Activated T-helper 2 cell treated with anti-CD3 and anti-CD28 coated beads, Interferon-gamma antibody, Interleukin-2, Interleukin-4, amounts not matched to agents 10 μg/mL and 5 μg/mL and 100 μg/mL, durations not matched to agents 14 hours and 24 hours and 36 hours (primary cell): ENCODE results near the gene PTPRG. TPM values are rescaled to one million over a fixed set of nuclear protein-coding genes. Genes with fewer than 3 reads are reported as not detected.
"Not testable (repeated sequence)": the region's sequence is repeated elsewhere in the genome, so short reads cannot be mapped to it uniquely, and the experiment has no call there.

ENCODE experiments used
- DNase-seq: peaks from one replicate; pipeline ENCODE4 v3.0.0; 2021; ENCODE audit warnings: low spot score
- H3K27ac Mint-ChIP-seq: one replicate; pipeline ENCODE4 v1.8.0; 2021; ENCODE audit warnings: mixed read lengths
- H3K27me3 Mint-ChIP-seq: one replicate; pipeline ENCODE4 v1.8.0; 2021; ENCODE audit warnings: low read depth, mixed read lengths
- H3K36me3 Mint-ChIP-seq: one replicate; pipeline ENCODE4 v1.8.0; 2021; ENCODE audit warnings: low read depth, mixed read lengths
- H3K4me1 Mint-ChIP-seq: one replicate; pipeline ENCODE4 v1.8.0; 2021; ENCODE audit warnings: low read depth, mixed read lengths
- H3K4me3 Mint-ChIP-seq: one replicate; pipeline ENCODE4 v1.8.0; 2021; ENCODE audit warnings: low read depth, mild to moderate bottlenecking, moderate library complexity, mixed read lengths
- H3K9me3 Mint-ChIP-seq: one replicate; pipeline ENCODE4 v1.8.0; 2021; ENCODE audit warnings: mixed read lengths
- intact Hi-C: fragments of 100-400 bp; cut with micrococcal nuclease; formaldehyde crosslinking; loops from one replicate; pipeline ENCODE4 v1.15.1; 2023
- total RNA-seq: library from RNA; stranded (reverse); gene quantifications from 2 replicates; pipeline ENCODE4 v1.2.3, GENCODE V29; 2022

PTPRG gene
- total RNA-seq, 1 donor from 2014 or later = 5.1 TPM

GRCh38 chr3:61697301-61697700, 135.9 kb downstream of the PTPRG start:
- no peaks in the 10 kb centered on the region for H3K4me1 Mint-ChIP-seq
- H3K27me3 Mint-ChIP-seq = no peaks in the 10 kb centered on the region
- no peaks in the 10 kb centered on the region for H3K36me3 Mint-ChIP-seq

DNA sequence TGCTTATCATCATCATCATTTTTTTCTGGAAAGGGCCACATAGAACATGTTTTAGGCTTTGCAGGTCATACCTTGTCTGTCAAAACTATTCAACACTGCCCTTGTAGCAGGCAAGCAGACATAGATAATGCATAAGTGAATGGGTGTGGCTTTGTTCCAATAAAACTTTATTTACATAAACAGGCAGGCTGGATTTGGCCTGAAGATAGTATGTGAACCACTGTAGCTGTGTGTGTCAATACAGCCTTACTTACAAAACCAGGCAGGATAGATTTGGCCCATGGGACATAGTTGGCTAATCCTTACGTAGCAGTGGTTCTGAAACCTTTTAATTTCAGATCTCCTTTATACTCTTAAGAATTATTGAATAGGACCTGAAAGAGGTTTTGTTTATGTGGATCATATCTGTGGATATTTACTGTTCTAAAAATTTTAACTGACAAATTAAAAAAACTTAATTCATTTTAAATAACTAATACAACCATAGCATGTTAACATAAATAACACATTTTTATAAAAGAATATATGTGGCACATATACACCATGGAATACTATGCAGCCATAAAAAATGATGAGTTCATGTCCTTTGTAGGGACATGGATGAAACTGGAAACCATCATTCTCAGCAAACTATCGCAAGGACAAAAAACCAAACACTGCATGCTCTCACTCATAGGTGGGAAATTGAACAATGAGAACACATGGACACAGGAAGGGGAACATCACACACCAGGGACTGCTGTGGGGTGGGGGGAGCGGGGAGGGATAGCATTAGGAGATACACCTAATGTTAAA, 137.1 kb downstream of the PTPRG start:
- H3K4me3 Mint-ChIP-seq, H3K36me3 Mint-ChIP-seq, H3K4me1 Mint-ChIP-seq, H3K27me3 Mint-ChIP-seq, intact Hi-C loops, DNase-seq, H3K9me3 Mint-ChIP-seq, H3K27ac Mint-ChIP-seq: not testable (repeated sequence)

More at GRCh38 chr3:61697301-61697700, 135.9 kb downstream of the PTPRG start:
- DNase-seq = no peak
- Mint-ChIP-seq H3K27ac (no peak overlapping the region), H3K4me3 (no peak overlapping the region), H3K9me3 (no peaks in the 10 kb centered on the region)
- intact Hi-C loops = no loop called here

- H3K27me3 Mint-ChIP-seq = no peaks in the 10 kb centered on the region
Observed at GRCh38 chr3:61699622-61700021, 138.3 kb downstream of the PTPRG start.

DNA sequence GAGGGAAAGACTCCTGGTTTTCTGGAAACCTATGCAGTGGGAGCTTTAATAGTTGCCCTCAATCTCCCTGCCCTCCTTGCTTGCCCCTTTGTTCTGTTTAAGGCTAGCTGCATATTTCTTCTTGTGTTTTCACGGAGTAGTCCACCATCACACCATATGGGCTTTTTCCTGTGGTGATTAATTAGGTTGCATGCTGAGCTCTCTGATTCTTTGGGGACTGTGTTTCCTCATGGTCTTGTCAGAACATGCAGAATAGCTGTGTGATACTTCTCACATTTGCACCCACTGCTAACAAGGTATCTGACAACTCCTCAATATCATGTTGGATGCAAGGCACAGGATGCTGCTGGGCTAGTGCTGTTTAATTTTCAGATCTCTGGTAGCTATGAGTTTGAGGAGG, 139.6 kb downstream of the PTPRG start:
- no peaks in the 10 kb centered on the region for H3K4me1 Mint-ChIP-seq
- no peak overlapping the region for H3K27ac Mint-ChIP-seq
- no peaks in the 10 kb centered on the region for H3K36me3 Mint-ChIP-seq
- intact Hi-C loops = no loop called here
- no peaks in the 10 kb centered on the region for H3K9me3 Mint-ChIP-seq
- H3K27me3 Mint-ChIP-seq = no peaks in the 10 kb centered on the region
- no peak for DNase-seq
- no peak overlapping the region for H3K4me3 Mint-ChIP-seq

More at GRCh38 chr3:61699622-61700021, 138.3 kb downstream of the PTPRG start:
- intact Hi-C loops = no loop called here
- no peak overlapping the region for H3K27ac Mint-ChIP-seq
- H3K4me1 Mint-ChIP-seq = no peaks in the 10 kb centered on the region
- H3K9me3 Mint-ChIP-seq = no peaks in the 10 kb centered on the region
- DNase-seq = no peak
- H3K36me3 Mint-ChIP-seq = no peaks in the 10 kb centered on the region
- H3K4me3 Mint-ChIP-seq = no peak overlapping the region

GRCh38 chr3:61702453-61702852, 141.1 kb downstream of the PTPRG start:
- Mint-ChIP-seq H3K4me3 (no peak overlapping the region), H3K27ac (no peak overlapping the region), H3K27me3 (no peaks in the 10 kb centered on the region), H3K9me3 (no peaks in the 10 kb centered on the region), H3K4me1 (no peaks in the 10 kb centered on the region), H3K36me3 (no peaks in the 10 kb centered on the region)
- intact Hi-C loops = no loop called here
- DNase-seq = no peak

- Mint-ChIP-seq H3K4me3 (no peak overlapping the region), H3K27me3 (no peaks in the 10 kb centered on the region), H3K27ac (no peak overlapping the region), H3K36me3 (no peaks in the 10 kb centered on the region), H3K9me3 (no peaks in the 10 kb centered on the region), H3K4me1 (no peaks in the 10 kb centered on the region)
- intact Hi-C loops = no loop called here
- DNase-seq = no peak
Observed at GRCh38 chr3:61704807-61705206, 143.4 kb downstream of the PTPRG start.

- H3K9me3 Mint-ChIP-seq = peaks cover 5% of the 10 kb centered on the region
Observed at GRCh38 chr3:61707492-61707891, 146.1 kb downstream of the PTPRG start.

GRCh38 chr3:61710920-61711319, 149.5 kb downstream of the PTPRG start:
- H3K4me3 Mint-ChIP-seq, intact Hi-C loops, DNase-seq, H3K27me3 Mint-ChIP-seq, H3K27ac Mint-ChIP-seq, H3K9me3 Mint-ChIP-seq, H3K4me1 Mint-ChIP-seq, H3K36me3 Mint-ChIP-seq: not testable (repeated sequence)

More at GRCh38 chr3:61707492-61707891, 146.1 kb downstream of the PTPRG start:
- Mint-ChIP-seq H3K27ac (no peak overlapping the region), H3K36me3 (no peaks in the 10 kb centered on the region), H3K4me3 (no peak overlapping the region), H3K27me3 (no peaks in the 10 kb centered on the region), H3K4me1 (no peaks in the 10 kb centered on the region)
- DNase-seq = no peak
- intact Hi-C loops = no loop called here

DNA sequence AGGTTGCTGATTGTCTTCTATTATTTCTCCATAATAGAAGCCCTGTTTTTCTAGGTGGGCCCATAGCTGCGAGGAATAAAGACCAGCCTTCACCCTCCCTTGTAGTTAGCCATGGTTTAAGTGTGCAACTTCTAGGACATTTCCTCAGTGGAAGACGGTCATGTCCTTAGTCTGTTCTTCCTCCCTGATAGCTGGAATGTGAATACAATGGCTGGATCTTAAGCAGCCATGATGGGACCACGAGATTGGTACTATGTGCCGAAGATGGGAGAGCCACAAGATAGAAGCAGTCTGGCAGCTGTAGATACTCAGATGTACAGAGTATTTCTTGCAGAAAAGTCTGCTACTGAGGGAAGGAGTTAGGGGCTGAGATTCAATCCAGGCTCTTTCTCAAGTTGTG, 152.9 kb downstream of the PTPRG start:
- Mint-ChIP-seq H3K36me3 (no peaks in the 10 kb centered on the region), H3K27ac (no peak overlapping the region), H3K9me3 (peaks cover 5% of the 10 kb centered on the region), H3K4me3 (no peak overlapping the region), H3K4me1 (no peaks in the 10 kb centered on the region), H3K27me3 (no peaks in the 10 kb centered on the region)
- intact Hi-C loops = no loop called here
- DNase-seq = no peak

DNA sequence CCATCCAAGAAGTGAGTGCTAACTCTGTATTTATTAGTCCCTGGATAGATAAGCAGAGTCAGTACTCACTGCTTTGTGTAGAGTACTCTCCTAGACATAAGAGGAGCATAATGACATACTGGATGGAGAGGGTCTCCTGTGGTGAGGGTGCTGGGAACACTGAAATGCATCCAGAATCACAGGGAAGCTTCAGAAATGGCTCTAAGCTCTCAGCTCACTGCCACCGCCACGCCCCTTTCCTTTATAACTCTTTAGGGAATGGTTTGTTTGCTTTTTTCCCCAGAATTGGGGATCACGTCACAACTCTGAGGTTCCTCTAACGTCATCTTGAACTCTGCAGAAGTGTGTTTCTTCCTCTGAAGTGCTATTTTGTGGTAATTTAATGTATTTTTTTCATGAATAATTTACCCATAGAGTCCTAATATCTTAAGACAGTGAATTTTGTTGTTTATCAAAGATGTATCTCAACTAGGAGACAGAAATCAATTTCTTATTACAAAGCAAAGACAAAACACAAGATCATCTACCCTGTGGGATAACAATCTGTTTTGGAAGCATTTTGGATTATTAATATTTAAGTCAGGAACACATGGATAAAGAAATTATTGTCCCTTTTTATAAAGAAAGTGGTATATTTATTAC, 154.6 kb downstream of the PTPRG start:
- H3K9me3 Mint-ChIP-seq = peaks cover 3% of the 10 kb centered on the region
- no peaks in the 10 kb centered on the region for H3K36me3 Mint-ChIP-seq
- no peaks in the 10 kb centered on the region for H3K27me3 Mint-ChIP-seq
- H3K27ac Mint-ChIP-seq = no peak overlapping the region
- H3K4me3 Mint-ChIP-seq = no peak overlapping the region
- no peak for DNase-seq
- no peaks in the 10 kb centered on the region for H3K4me1 Mint-ChIP-seq
- intact Hi-C loops = no loop called here

DNA sequence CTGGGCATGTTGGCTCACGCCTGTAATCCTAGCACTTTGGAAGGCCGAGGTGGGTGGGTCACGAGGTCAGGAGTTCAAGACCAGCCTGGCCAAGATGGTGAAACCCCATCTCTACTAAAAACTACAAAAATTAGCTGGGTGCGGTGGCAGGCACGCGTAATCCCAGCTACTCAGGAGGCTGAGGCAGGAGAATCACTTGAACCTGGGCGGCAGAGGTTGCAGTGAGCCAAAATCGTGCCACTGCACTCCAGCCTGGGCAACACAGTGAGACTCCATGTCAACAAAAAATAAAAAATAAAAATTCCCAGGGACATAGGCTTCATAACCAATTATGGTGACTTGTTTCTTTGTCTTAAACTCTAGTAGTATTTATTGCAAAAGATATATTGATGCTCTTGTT, 155.3 kb downstream of the PTPRG start:
- DNase-seq, H3K9me3 Mint-ChIP-seq, H3K4me1 Mint-ChIP-seq, H3K27ac Mint-ChIP-seq, H3K4me3 Mint-ChIP-seq, intact Hi-C loops, H3K36me3 Mint-ChIP-seq, H3K27me3 Mint-ChIP-seq: not testable (repeated sequence)

DNA sequence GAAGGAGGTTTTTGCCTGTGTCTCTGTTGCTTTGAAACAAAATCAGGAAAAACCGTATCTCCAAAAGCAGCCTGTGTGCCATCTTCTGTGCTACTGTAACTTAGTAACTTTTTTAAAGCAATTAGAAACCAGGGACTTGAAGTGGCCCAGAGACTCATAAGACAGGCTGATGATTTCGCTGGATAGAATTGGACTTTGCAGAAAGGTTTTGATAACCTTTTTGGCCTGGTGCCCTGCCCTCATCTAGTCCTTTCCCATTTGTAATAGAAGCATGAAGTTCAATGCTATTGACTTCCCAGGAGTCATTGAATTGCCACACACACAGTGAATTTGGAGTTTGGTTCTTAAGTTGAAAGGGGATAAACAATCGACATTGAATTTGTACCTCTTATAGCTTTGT, 157.2 kb downstream of the PTPRG start:
- no peaks in the 10 kb centered on the region for H3K9me3 Mint-ChIP-seq

DNA sequence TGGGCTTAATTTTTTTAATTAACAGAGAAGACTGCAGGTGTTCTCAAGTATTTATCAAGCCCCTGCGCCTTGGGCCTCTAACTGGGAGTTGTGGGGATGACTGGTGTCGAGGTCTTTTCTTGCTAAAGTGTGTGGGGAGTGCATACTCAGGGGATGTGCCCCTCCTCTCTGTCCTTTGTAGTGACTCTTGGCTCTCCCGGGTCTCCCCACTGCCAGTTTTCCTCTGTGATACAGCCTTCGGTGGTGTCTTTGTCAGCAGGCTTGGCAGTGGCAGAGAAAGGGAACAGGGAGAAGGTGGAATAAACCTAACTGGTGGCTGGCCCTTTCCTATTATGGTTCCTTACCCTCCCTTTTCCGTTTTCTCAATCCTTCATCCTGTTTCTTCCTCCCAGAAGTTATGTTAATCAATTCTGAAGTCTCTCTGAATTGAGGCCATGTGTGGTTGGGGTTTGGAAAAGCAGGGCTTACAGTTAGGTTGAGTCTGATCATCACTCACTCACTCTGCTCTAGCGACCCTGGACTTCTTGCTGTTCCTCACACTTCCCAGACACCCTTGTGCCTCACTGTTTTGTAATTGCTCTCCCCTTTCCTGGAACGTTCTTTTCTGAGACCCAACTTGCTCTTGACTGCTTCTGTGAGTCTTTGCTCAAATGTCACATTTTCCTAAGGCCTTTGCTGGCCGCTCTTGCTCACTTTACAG, 158.1 kb downstream of the PTPRG start:
- Mint-ChIP-seq H3K27me3 (no peaks in the 10 kb centered on the region), H3K4me1 (no peaks in the 10 kb centered on the region), H3K36me3 (no peaks in the 10 kb centered on the region), H3K9me3 (no peaks in the 10 kb centered on the region), H3K4me3 (no peak overlapping the region), H3K27ac (no peak overlapping the region)
- no peak for DNase-seq
- intact Hi-C loops = no loop called here

More for the DNA sequence above, 157.2 kb downstream of the PTPRG start:
- no peak overlapping the region for H3K4me3 Mint-ChIP-seq
- H3K4me1 Mint-ChIP-seq = no peaks in the 10 kb centered on the region
- H3K36me3 Mint-ChIP-seq = no peaks in the 10 kb centered on the region
- H3K27me3 Mint-ChIP-seq = no peaks in the 10 kb centered on the region
- H3K27ac Mint-ChIP-seq = no peak overlapping the region
- no peak for DNase-seq
- intact Hi-C loops = no loop called here
